HepG2 (cell line): ENCODE results near the gene IPPK. TPM values are rescaled to one million over a fixed set of nuclear protein-coding genes. Genes with fewer than 3 reads are reported as not detected.
A peak's percentile ranks its signal among the peaks of the same experiment; 100 is the strongest.

ENCODE experiments used
- AGO2 ChIP-seq: fragments of 200-400 bp; formaldehyde crosslinking; optimal IDR thresholded peaks from 2 replicates; pipeline ENCODE3; 2017; ENCODE audit warnings: mild to moderate bottlenecking, low read depth, low read length, moderate library complexity
- ATF6 ChIP-seq: sonication (generic); formaldehyde crosslinking; conservative IDR thresholded peaks from 2 replicates; pipeline ENCODE4 v1.4.0; 2020; ENCODE audit warnings: missing genetic modification reagents
- CHD2 ChIP-seq: IDR thresholded peaks from 2 replicates; pipeline ENCODE4 v1.6.1; 2011; ENCODE audit warnings: low read depth, low read length, improper control_type of control experiment
- DMTF1 ChIP-seq: sonication (generic); formaldehyde crosslinking; IDR thresholded peaks from 2 replicates; pipeline ENCODE4 v1.4.0; 2020; ENCODE audit warnings: mild to moderate bottlenecking, missing genetic modification reagents
- ESRRA ChIP-seq: sonication (generic); formaldehyde crosslinking; IDR thresholded peaks from 2 replicates; pipeline ENCODE4 v1.5.1; 2020; ENCODE audit warnings: mild to moderate bottlenecking, low read depth, missing genetic modification reagents
- FOSL2 ChIP-seq: sonication (generic); formaldehyde crosslinking; IDR thresholded peaks from 2 replicates; pipeline ENCODE4 v1.4.0; 2020; ENCODE audit warnings: missing genetic modification reagents
- HDAC6 ChIP-seq: fragments of 200-600 bp; sonication (generic); IDR thresholded peaks from 2 replicates; pipeline ENCODE4 v1.7.0; 2017; ENCODE audit warnings: mild to moderate bottlenecking, antibody characterized with exemption, low read length, low read depth
- IRF9 ChIP-seq: sonication (generic); formaldehyde crosslinking; IDR thresholded peaks from 2 replicates; pipeline ENCODE4 v1.8.0; 2022; ENCODE audit warnings: missing genetic modification reagents, mild to moderate bottlenecking, borderline replicate concordance
- NCOR1 ChIP-seq: fragments of 200-600 bp; sonication (generic); IDR thresholded peaks from 2 replicates; pipeline ENCODE4 v1.7.0; 2017; ENCODE audit warnings: antibody characterized with exemption, low read length, borderline replicate concordance
- NFKBIZ ChIP-seq: IDR thresholded peaks from 2 replicates; pipeline ENCODE4 v1.6.1; 2018; ENCODE audit warnings: missing genetic modification reagents, missing compliant biosample characterization
- RXRA ChIP-seq: sonication (generic); formaldehyde crosslinking; IDR thresholded peaks from 2 replicates; pipeline ENCODE4 v1.5.1; 2020; ENCODE audit warnings: missing genetic modification reagents
- RXRB ChIP-seq: IDR thresholded peaks from 2 replicates; pipeline ENCODE4 v1.6.1; 2016; ENCODE audit warnings: borderline replicate concordance, missing genetic modification reagents, missing compliant biosample characterization
- SRSF4 ChIP-seq: fragments of 200-400 bp; formaldehyde crosslinking; IDR thresholded peaks from one replicate; pipeline ENCODE4 v1.6.1; 2018; ENCODE audit warnings: mild to moderate bottlenecking, low read depth, low read length, moderate library complexity; ENCODE audit not compliant: poor library complexity, severe bottlenecking
- ZBTB25 ChIP-seq: IDR thresholded peaks from 2 replicates; pipeline ENCODE4 v1.6.1; 2018; ENCODE audit warnings: missing genetic modification reagents
- ZBTB46 ChIP-seq: sonication (generic); formaldehyde crosslinking; IDR thresholded peaks from 2 replicates; pipeline ENCODE4 v1.4.0; 2020; ENCODE audit warnings: mild to moderate bottlenecking, missing genetic modification reagents, borderline replicate concordance
- ZBTB7A ChIP-seq: sonication (generic); formaldehyde crosslinking; IDR thresholded peaks from 2 replicates; pipeline ENCODE4 v1.8.0; 2022; ENCODE audit warnings: mild to moderate bottlenecking, missing genetic modification reagents
- ZFP36L1 ChIP-seq: sonication (generic); formaldehyde crosslinking; IDR thresholded peaks from 2 replicates; pipeline ENCODE4 v1.8.0; 2022; ENCODE audit warnings: mild to moderate bottlenecking, missing genetic modification reagents, moderate library complexity
- ZNF704 ChIP-seq: sonication (generic); formaldehyde crosslinking; IDR thresholded peaks from 2 replicates; pipeline ENCODE4 v1.8.1; 2023; ENCODE audit warnings: mild to moderate bottlenecking, inconsistent platforms, moderate library complexity, missing genetic modification reagents, borderline replicate concordance
- polyA plus RNA-seq, 8 experiments: library from polyadenylated mRNA; depleted of rRNA in 3 of 8; stranded (reverse) in 7 of 8; unstranded in 1 of 8; fragments of >200 nt; fragmentation: Illumina TruSeq in 4 of 8; extraction: Trizol in 4 of 8; gene quantifications; 2 replicates each; pipeline versions ENCODE4 v1.2.1 to v1.2.3, GENCODE V29; 2011 to 2016; ENCODE audit warnings: low read depth in 4 of 8, missing spikeins in 1 of 8, mixed read lengths in 1 of 8; ENCODE audit not compliant: insufficient read depth in 1 of 8
- total RNA-seq, 5 experiments: library from RNA; depleted of rRNA; stranded (reverse); fragments of >200 nt; fragmentation: Illumina TruSeq; extraction: Trizol; gene quantifications; 2 replicates each; pipeline ENCODE4 v1.2.3, GENCODE V29; 2016; ENCODE audit warnings: low read depth in 1 of 5

Gene IPPK
- total and polyA plus RNA-seq, 2 of the 13 experiments (the other 11 are each of a cell fraction or from before 2014, with no cell fraction given) = 9.9 to 14.1 TPM

- TF ChIP-seq ATF6 (CRISPR knock-in tag) = no peak
- peak; percentile 24; the same call in 1 of the 2 replicates for TF ChIP-seq NCOR1
- no peak for TF ChIP-seq ZNF704 (CRISPR knock-in tag)
- TF ChIP-seq SRSF4 = no peak
- TF ChIP-seq NFKBIZ (CRISPR knock-in tag) = no peak
- 0 out of 2 replicates have a peak, but pooled peaks have one; percentile 39 for TF ChIP-seq CHD2
- TF ChIP-seq FOSL2 (CRISPR knock-in tag) = peak; percentile 81
- no peak for TF ChIP-seq AGO2
- TF ChIP-seq ZFP36L1 (CRISPR knock-in tag) = no peak
- peak; percentile 80; the same call in 1 of the 2 replicates for TF ChIP-seq ZBTB25 (CRISPR knock-in tag)
- TF ChIP-seq DMTF1 (CRISPR knock-in tag) = no peak
- TF ChIP-seq RXRB (CRISPR knock-in tag) = peak; percentile 56; the same call in 1 of the 2 replicates
- TF ChIP-seq HDAC6 = no peak
- TF ChIP-seq ZBTB7A (CRISPR knock-in tag) = peak; percentile 35; the same call in 1 of the 2 replicates
- TF ChIP-seq RXRA (CRISPR knock-in tag) = peak; percentile 82
- TF ChIP-seq IRF9 (CRISPR knock-in tag) = peak; percentile 29; the same call in 1 of the 2 replicates
- TF ChIP-seq ESRRA (CRISPR knock-in tag) = 0 out of 2 replicates have a peak, but pooled peaks have one; percentile 21
- no peak for TF ChIP-seq ZBTB46 (CRISPR knock-in tag)
Measured at GRCh38 chr9:92669890-92670708, at the start of gene IPPK (continued).
